Caki2 (cell line): ENCODE results near the gene RGS12. TPM values are rescaled to one million over a fixed set of nuclear protein-coding genes. Genes with fewer than 3 reads are reported as not detected.

Experiments
- DNase-seq: peaks from one replicate; pipeline ENCODE4 v3.0.0-alpha.2; 2015; ENCODE audit warnings: low read depth
- in situ Hi-C: cut with HindIII; loops from 2 replicates; pipeline ENCODE4 v1.10.0; 2016; ENCODE audit warnings: low sequenced_read_pairs, low pct_unique_long_range_greater_than_20kb, mixed read lengths
- total RNA-seq: library from RNA; depleted of rRNA; stranded (reverse); fragments of >200 nt; shearing (Covaris generic); gene quantifications from 2 replicates; pipeline ENCODE4 v1.2.3, GENCODE V29; 2014; ENCODE audit warnings: low replicate concordance

RGS12 gene
- total RNA-seq, 1 experiment from 2014 or later, result 27.0 TPM

GRCh38 chr4:3317011-3317655 is 24.3 kb downstream of the RGS12 start:
- no peak for DNase-seq
- in situ Hi-C loops, result no loop called here

GRCh38 chr4:3317656-3318211 is 24.9 kb downstream of the RGS12 start:
- no peak for DNase-seq
- in situ Hi-C loops, result no loop called here

- DNase-seq, result no peak
- in situ Hi-C loops, result no loop called here
Measured at GRCh38 chr4:3318561-3319021, 25.8 kb downstream of the RGS12 start.

- DNase-seq, result no peak
- in situ Hi-C loops, result no loop called here
Measured at GRCh38 chr4:3320361-3321023, 27.7 kb downstream of the RGS12 start.

- no peak for DNase-seq
- in situ Hi-C loops, result no loop called here
Measured at GRCh38 chr4:3321295-3321889, 28.6 kb downstream of the RGS12 start.

- DNase-seq, result no peak
- in situ Hi-C loops, result no loop called here
Measured at GRCh38 chr4:3322059-3322550, 29.3 kb downstream of the RGS12 start.

- in situ Hi-C loops, result no loop called here
- no peak for DNase-seq
Measured at GRCh38 chr4:3323071-3323481, 30.3 kb downstream of the RGS12 start.

- no peak for DNase-seq
- in situ Hi-C loops, result no loop called here
Measured at GRCh38 chr4:3324093-3324815, 31.4 kb downstream of the RGS12 start.

GRCh38 chr4:3328814-3329663 is 36.2 kb downstream of the RGS12 start:
- in situ Hi-C loops, result no loop called here
- DNase-seq, result no peak

GRCh38 chr4:3329887-3330286 is 37.1 kb downstream of the RGS12 start:
- in situ Hi-C loops, result no loop called here
- DNase-seq, result no peak

- DNase-seq, result no peak
- in situ Hi-C loops, result no loop called here
Measured at GRCh38 chr4:3330707-3331106, 37.9 kb downstream of the RGS12 start.

- in situ Hi-C loops, result no loop called here
- DNase-seq, result no peak
Measured at GRCh38 chr4:3331511-3332394, 38.9 kb downstream of the RGS12 start.

GRCh38 chr4:3332498-3332897 is 39.7 kb downstream of the RGS12 start:
- in situ Hi-C loops, result no loop called here
- no peak for DNase-seq

GRCh38 chr4:3334316-3334715 is 41.5 kb downstream of the RGS12 start:
- in situ Hi-C loops, result no loop called here
- DNase-seq, result no peak

GRCh38 chr4:3335385-3335784 is 42.6 kb downstream of the RGS12 start:
- no peak for DNase-seq
- in situ Hi-C loops, result no loop called here

GRCh38 chr4:3335982-3336381 is 43.2 kb downstream of the RGS12 start:
- in situ Hi-C loops, result no loop called here
- no peak for DNase-seq
